Pancreas (tissue), 10 donors: ENCODE measurements around the gene KHDC3L. TPM values are rescaled to one million over a fixed set of nuclear protein-coding genes. Genes with fewer than 3 reads are reported as not detected.

Experiments
- ATAC-seq, 4 donors: fragments of 200-7000 bp; cut with Tn5 transposase; one replicate each; pipeline versions ENCODE4 v1.8.0 to v1.9.1; 2020; ENCODE audit warnings: mild to moderate bottlenecking in 4 of 4, moderate library complexity in 4 of 4
- DNase-seq, 6 donors: peaks; one replicate each; pipeline ENCODE4 v3.0.0-alpha.2; 2020
- FAIRE-seq: peaks from 2 replicates; lab custom pipeline; 2012; peaks lifted over from hg19 to GRCh38; lab: Jason Lieb, UNC
- H3K27ac ChIP-seq, 4 donors: fragments of 200-600 bp; sonication (generic); 1 replicate in 3 of 4; 2 replicates in 1 of 4; pipeline versions ENCODE4 v1.5.0 to v1.8.0; 2020
- H3K27me3 ChIP-seq, 4 donors: fragments of 200-600 bp; one replicate each; pipeline ENCODE4 v1.8.0; 2021
- H3K36me3 ChIP-seq, 3 donors: fragments of 200-600 bp; sonication (generic) in 1 of 3; one replicate each; pipeline versions ENCODE4 v1.5.0 to v1.8.0; 2020 to 2021
- H3K4me1 ChIP-seq, 3 donors: fragments of 200-600 bp; one replicate each; pipeline ENCODE4 v1.8.0; 2021
- H3K4me3 ChIP-seq, 4 donors: fragments of 200-600 bp; sonication (generic) in 2 of 4; one replicate each; pipeline versions ENCODE4 v1.5.0 to v1.8.0; 2020 to 2021
- H3K9me3 ChIP-seq, 4 donors: fragments of 200-600 bp; one replicate each; pipeline ENCODE4 v1.8.0; 2021
- CTCF ChIP-seq, 4 donors: fragments of 200-600 bp; sonication (generic) in 3 of 4; IDR thresholded peaks; one replicate each; pipeline versions ENCODE4 v1.5.0 to v1.8.0; 2021; ENCODE audit warnings: antibody characterized with exemption in 4 of 4
- WGBS, 2 donors: extraction: QIAGEN DNeasy Blood & Tissue Kit; methylation state at CpG; one replicate each; pipeline ENCODE4 v1.1.7; 2013; 5-methylcytosine and 5-hydroxymethylcytosine counted together
- intact Hi-C, 3 donors: fragments of 100-400 bp; cut with DNase I; formaldehyde crosslinking; loops; one replicate each; pipeline versions ENCODE4 v1.11.1 to v1.14.2; 2022
- polyA plus RNA-seq, 2 donors: library from polyadenylated mRNA; stranded (reverse); fragments of 200-250 nt; gene quantifications; one replicate each; pipeline ENCODE4 v1.2.3, GENCODE V29; 2013
- total RNA-seq, 6 donors: library from RNA; stranded (reverse); fragmentation: NEBNext Ultra II Directional in 4 of 6; extraction: Animal tissue kit (Norgen Biotek cat#: 25700) in 4 of 6; gene quantifications; one replicate each; pipeline versions ENCODE4 v1.2.1 to v1.2.4, GENCODE V29; 2021 to 2023
- donor health status: healthy with polysubstance abuse.
- donor health status: DM: no; HTN: no; CAD: no; lungs with moderate emphysema.
- donor health status: DM: no; HTN: no; CAD: no.
- donor health status: control.
- donor health status: control.
- donor health status: Bipolar disorder and iron deficiency.
- donor health status: DM: yes; HTN: yes; CAD: no.
- donor health status: DM: no; HTN: no; CAD: no.
- donor health status: DM: no; HTN: no; CAD: no.
- donor health status: DM: yes; HTN: yes; CAD: no.

Gene KHDC3L
- total and polyA plus RNA-seq, 8 donors = not detected

- no peak for FAIRE-seq
- WGBS, 2 donors = 70 to 73% methylated on average over 4 to 5 of the region's 5 CpGs
- H3K36me3 ChIP-seq = no peaks in the 10 kb centered on the region
- H3K9me3 ChIP-seq = no peaks in the 10 kb centered on the region
- no peak for DNase-seq
- no peaks in the 10 kb centered on the region for H3K27me3 ChIP-seq
- no peak overlapping the region for H3K4me3 ChIP-seq
- intact Hi-C loops = no loop called here
- H3K4me1 ChIP-seq = no peaks in the 10 kb centered on the region
- TF ChIP-seq CTCF (IDR thresholded peaks at IDR 0.05) = no peak
- no peak for ATAC-seq
- H3K27ac ChIP-seq = no peak overlapping the region
These were observed 20.3 kb upstream of the KHDC3L start for GRCh38 chr6:73342174-73342573.

- Histone ChIP-seq H3K4me3 (no peak overlapping the region), H3K9me3 (no peaks in the 10 kb centered on the region), H3K4me1 (no peaks in the 10 kb centered on the region), H3K36me3 (no peaks in the 10 kb centered on the region), H3K27ac (no peak overlapping the region), H3K27me3 (peaks cover 0 to 2% (median 0%) of the 10 kb centered on the region in 4 donors)
- no peak for ATAC-seq
- no peak for TF ChIP-seq CTCF (IDR thresholded peaks at IDR 0.05)
- DNase-seq = no peak
- FAIRE-seq = no peak
- intact Hi-C loops = no loop called here
These were observed 19.3 kb upstream of the KHDC3L start for GRCh38 chr6:73343164-73343563.

- ATAC-seq (no peak), DNase-seq (peak in 1 of 6 donors; percentile 63), FAIRE-seq (no peak)
- H3K27me3 ChIP-seq = peaks cover 0 to 3% (median 0%) of the 10 kb centered on the region in 4 donors
- TF ChIP-seq CTCF (IDR thresholded peaks at IDR 0.05) = no peak
- no peak overlapping the region for H3K27ac ChIP-seq
- H3K4me1 ChIP-seq = no peaks in the 10 kb centered on the region
- no peaks in the 10 kb centered on the region for H3K9me3 ChIP-seq
- intact Hi-C loops = no loop called here
- H3K36me3 ChIP-seq = no peaks in the 10 kb centered on the region
- WGBS, 2 donors = 40 to 48% methylated on average over 33 of the region's 33 CpGs
- H3K4me3 ChIP-seq = no peak overlapping the region
These were observed 13.8 kb upstream of the KHDC3L start for GRCh38 chr6:73348550-73349204.

GRCh38 chr6:73349311-73349710 is 13.1 kb upstream of the KHDC3L start:
- Histone ChIP-seq H3K4me3 (no peak overlapping the region), H3K9me3 (no peaks in the 10 kb centered on the region), H3K27ac (no peak overlapping the region), H3K27me3 (peaks cover 0 to 3% (median 0%) of the 10 kb centered on the region in 4 donors), H3K4me1 (no peaks in the 10 kb centered on the region), H3K36me3 (no peaks in the 10 kb centered on the region)
- intact Hi-C loops = no loop called here
- DNase-seq (no peak), FAIRE-seq (no peak), ATAC-seq (no peak)
- no peak for TF ChIP-seq CTCF (IDR thresholded peaks at IDR 0.05)
- 22 to 32% methylated on average over 6 of the region's 6 CpGs for WGBS, 2 donors
